ENCODE results near the gene IMMP2L.

DNA sequence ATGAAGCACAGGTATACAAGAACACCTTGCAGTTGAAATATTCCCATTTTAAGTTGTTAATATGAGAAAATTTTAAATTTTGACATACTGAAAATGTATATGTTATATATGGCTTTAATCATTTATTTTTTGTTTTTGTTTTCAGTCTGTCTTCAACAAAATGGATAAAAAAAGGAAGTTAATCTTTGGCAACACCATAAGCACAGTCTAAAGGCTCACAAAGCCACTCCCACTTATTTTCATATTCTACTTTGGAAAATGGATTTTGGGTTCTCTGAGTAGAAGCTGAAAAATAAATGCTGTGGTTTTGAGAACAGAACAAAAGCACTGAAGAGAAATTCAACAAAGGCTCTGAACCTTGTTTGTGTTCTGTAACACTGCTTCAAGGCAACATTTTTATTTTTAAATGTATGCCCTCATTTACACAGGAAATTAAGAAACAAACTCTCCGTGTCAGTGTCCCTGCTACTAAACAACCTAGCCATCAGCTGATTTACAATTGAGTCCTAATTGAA, 552.7 kb downstream of the IMMP2L start:
- TF ChIP-seq POLR2A (IDR thresholded peaks at IDR 0.05) = no peak
- no peak for TF ChIP-seq CTCF (IDR thresholded peaks at IDR 0.05)

All from uterus (tissue), 2 donors.